GM21619 (cell line): ENCODE results near the gene ITGA11.

Experiments
- ATAC-seq: cut with Tn5 transposase; IDR thresholded peaks from one replicate; pipeline ENCODE4 v1.9.1; 2021; ENCODE audit not compliant: unreplicated experiment

The ITGA11 gene

GRCh38 chr15:68447209-68447608, 15.2 kb upstream of the ITGA11 start:
- ATAC-seq: no peak

GRCh38 chr15:68445351-68445750, 13.4 kb upstream of the ITGA11 start:
- no peak for ATAC-seq

GRCh38 chr15:68444336-68444735, 12.4 kb upstream of the ITGA11 start:
- ATAC-seq: no peak

- no peak for ATAC-seq
These were observed 10.9 kb upstream of the ITGA11 start for GRCh38 chr15:68442903-68443302.

GRCh38 chr15:68442041-68442440, 10.1 kb upstream of the ITGA11 start:
- no peak for ATAC-seq

- no peak for ATAC-seq
These were observed 9.2 kb upstream of the ITGA11 start for GRCh38 chr15:68441045-68441743.

- no peak for ATAC-seq
These were observed 8.2 kb upstream of the ITGA11 start for GRCh38 chr15:68440136-68440535.

GRCh38 chr15:68439506-68439905, 7.5 kb upstream of the ITGA11 start:
- no peak for ATAC-seq

GRCh38 chr15:68436680-68437079, 4.7 kb upstream of the ITGA11 start:
- ATAC-seq: no peak

- ATAC-seq: no peak
These were observed 4.0 kb upstream of the ITGA11 start for GRCh38 chr15:68435966-68436365.

GRCh38 chr15:68434021-68434420, 2.1 kb upstream of the ITGA11 start:
- ATAC-seq: no peak

GRCh38 chr15:68433551-68433950, 1.6 kb upstream of the ITGA11 start:
- no peak for ATAC-seq

GRCh38 chr15:68432441-68433064, 590 bp upstream of the ITGA11 start:
- ATAC-seq: no peak

- no peak for ATAC-seq
These were observed 749 bp downstream of the ITGA11 start for GRCh38 chr15:68431037-68431791.

GRCh38 chr15:68430471-68431036, 1.4 kb downstream of the ITGA11 start:
- ATAC-seq: no peak

- no peak for ATAC-seq
These were observed 2.1 kb downstream of the ITGA11 start for GRCh38 chr15:68429691-68430470.

- no peak for ATAC-seq
These were observed 3.5 kb downstream of the ITGA11 start for GRCh38 chr15:68428431-68428940.

- no peak for ATAC-seq
These were observed 4.0 kb downstream of the ITGA11 start for GRCh38 chr15:68427963-68428362.

- ATAC-seq: no peak
These were observed 4.6 kb downstream of the ITGA11 start for GRCh38 chr15:68427366-68427765.

- ATAC-seq: no peak
These were observed 5.8 kb downstream of the ITGA11 start for GRCh38 chr15:68426116-68426515.
